NB4 (cell line): ENCODE data around the gene EHD2.

Experiments used
- DNase-seq: peaks from one replicate; pipeline ENCODE4 v3.0.0; 2010; ENCODE audit warnings: low read depth
- H3K4me3 ChIP-seq: one replicate; pipeline ENCODE4 v1.5.1; 2011; ENCODE audit warnings: mild to moderate bottlenecking, low read depth, low read length, moderate library complexity
- CTCF ChIP-seq: IDR thresholded peaks from one replicate; pipeline ENCODE4 v1.5.1; 2012; ENCODE audit warnings: low read depth, low read length
- MYC ChIP-seq: IDR thresholded peaks from 2 replicates; pipeline ENCODE4 v1.6.1; 2011; ENCODE audit warnings: low read depth, low read length
- POLR2A ChIP-seq: IDR thresholded peaks from 2 replicates; pipeline ENCODE4 v1.6.1; 2011; ENCODE audit warnings: mild to moderate bottlenecking; ENCODE audit not compliant: insufficient read length; ENCODE audit errors: extremely low read depth
- TF ChIP-seq, protein P1 (sequence below): IDR thresholded peaks from 2 replicates; pipeline ENCODE4 v1.6.1; 2011; ENCODE audit warnings: low read depth, low read length

EHD2 gene

DNA sequence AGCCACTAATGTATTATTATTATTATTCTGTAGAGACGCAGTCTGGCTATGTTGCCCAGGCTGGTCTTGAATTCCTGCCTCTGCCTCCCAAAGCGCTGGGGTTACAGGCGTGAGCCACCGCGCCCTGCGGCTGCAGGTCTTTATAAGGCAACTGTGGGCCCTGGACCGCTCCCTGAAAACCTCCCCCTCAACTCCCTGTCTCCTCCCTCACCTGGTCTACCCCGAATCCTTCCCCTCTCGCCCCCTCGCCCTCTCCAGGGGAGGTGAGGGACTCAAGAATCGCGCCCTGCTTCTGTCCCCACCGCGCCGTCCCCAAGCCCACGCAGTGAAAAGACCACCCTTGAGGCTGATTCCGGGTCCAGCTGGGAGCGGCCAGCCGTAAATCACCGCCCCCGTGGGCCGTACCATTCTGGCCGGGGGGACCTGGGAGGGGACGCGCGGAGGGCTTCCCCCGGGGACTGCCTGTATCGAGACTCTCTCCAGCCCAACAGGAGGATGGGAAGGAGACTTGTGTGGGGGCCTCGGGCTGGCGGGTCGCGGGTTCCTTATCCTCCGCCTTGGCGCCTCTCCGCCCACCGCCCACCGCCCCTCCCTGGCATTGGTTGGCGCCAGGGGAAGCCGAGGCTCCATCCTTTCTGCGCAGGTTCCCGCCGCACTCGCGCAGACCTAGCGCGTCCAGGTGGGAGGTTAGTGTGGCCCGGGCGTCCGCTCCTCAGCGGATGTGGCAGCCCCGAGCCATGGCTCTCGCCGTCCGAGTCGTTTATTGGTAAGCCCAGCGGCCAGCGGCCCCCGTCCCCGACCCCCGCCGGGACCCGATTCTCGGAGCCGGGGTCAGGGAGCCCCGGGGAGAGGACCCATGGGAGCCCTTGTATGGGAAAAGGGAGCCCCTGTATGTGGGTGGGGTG is 65.1 kb downstream of the EHD2 start, which contains the start of gene SELENOW:
Gene SELENOW (plus strand): TSS at position 655 of the 905 bp plus-strand sequence. CDS start 83 bp downstream, at position 738.
- DNase-seq = peak; percentile 93
- TF ChIP-seq POLR2A (peak; percentile 90), CTCF (no peak), MYC (peak; percentile 48)
- TF ChIP-seq, protein P1, sequence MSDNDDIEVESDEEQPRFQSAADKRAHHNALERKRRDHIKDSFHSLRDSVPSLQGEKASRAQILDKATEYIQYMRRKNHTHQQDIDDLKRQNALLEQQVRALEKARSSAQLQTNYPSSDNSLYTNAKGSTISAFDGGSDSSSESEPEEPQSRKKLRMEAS = peak; percentile 40; the same call in 1 of the 2 replicates

DNA sequence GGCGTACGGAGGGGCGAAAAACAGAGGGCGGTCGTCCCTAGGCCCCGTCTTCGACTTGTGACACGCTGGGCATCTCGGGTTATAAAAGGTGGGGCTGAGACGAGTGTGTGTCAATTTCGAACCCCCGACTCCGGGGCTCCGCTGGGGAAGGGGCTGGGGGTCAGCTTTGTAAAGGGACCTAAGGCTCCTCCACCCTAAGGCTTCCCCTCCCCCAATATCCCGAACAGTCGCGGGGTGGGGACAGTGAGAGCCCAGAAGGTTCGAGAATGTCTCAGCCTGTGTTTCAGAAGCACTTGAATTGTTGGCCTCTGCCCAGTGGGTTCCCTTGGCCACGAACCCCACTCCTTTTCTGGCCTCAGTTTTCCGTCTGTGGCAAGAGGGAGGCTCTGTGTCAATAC is 65.7 kb downstream of the EHD2 start:
- peak overlapping the region; percentile 81 for H3K4me3 ChIP-seq
- no peak for TF ChIP-seq POLR2A
- peak; percentile 41 for TF ChIP-seq MYC
- TF ChIP-seq, protein P1 = peak; percentile 33; the same call in 1 of the 2 replicates
- no peak for DNase-seq

More for the DNA sequence above, 65.1 kb downstream of the EHD2 start, which contains the start of gene SELENOW:
- peak within 1 kb of the TSS; percentile 81 for H3K4me3 ChIP-seq

GRCh38 chr19:47779524-47780214 is 66.4 kb downstream of the EHD2 start:
- H3K4me3 ChIP-seq = peak overlapping the region; percentile 81
- no peak for DNase-seq
- TF ChIP-seq CTCF = no peak
- no peak for TF ChIP-seq POLR2A
- TF ChIP-seq, protein P1 = no peak
- TF ChIP-seq MYC = no peak

DNA sequence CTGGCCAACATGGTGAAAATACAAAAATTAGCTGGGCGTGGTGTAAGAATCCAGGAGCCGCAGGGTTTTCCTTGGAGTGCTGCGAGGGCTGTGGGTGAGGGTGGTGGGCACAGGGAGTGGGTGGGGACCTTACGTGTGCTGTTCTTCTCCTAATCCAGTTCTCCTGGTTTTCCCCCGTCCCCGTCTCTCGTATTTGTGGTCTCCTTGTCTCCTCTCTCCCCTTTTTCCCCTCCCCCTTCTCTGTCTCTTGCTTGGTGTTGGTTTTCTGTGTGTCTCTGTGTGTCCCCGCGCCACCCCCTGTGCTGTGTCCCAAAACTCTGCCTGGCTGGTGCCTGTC is 67.0 kb downstream of the EHD2 start:
- DNase-seq = no peak
- no peak overlapping the region for H3K4me3 ChIP-seq
- TF ChIP-seq CTCF (no peak), MYC (no peak), POLR2A (no peak)
- TF ChIP-seq, protein P1 = no peak

- DNase-seq = no peak
Measured at GRCh38 chr19:47781590-47782262, 68.5 kb downstream of the EHD2 start.

More at GRCh38 chr19:47781590-47782262, 68.5 kb downstream of the EHD2 start:
- no peak overlapping the region for H3K4me3 ChIP-seq
- TF ChIP-seq CTCF (no peak), POLR2A (no peak), MYC (no peak)
- TF ChIP-seq, protein P1 = no peak
